ENCODE results near the gene TSC22D2. TPM values are rescaled to one million over a fixed set of nuclear protein-coding genes. Genes with fewer than 3 reads are reported as not detected.

Gene TSC22D2
- total RNA-seq, 4 donors from 2014 or later: 14.4 to 35.1 (median 21.2) TPM

DNA sequence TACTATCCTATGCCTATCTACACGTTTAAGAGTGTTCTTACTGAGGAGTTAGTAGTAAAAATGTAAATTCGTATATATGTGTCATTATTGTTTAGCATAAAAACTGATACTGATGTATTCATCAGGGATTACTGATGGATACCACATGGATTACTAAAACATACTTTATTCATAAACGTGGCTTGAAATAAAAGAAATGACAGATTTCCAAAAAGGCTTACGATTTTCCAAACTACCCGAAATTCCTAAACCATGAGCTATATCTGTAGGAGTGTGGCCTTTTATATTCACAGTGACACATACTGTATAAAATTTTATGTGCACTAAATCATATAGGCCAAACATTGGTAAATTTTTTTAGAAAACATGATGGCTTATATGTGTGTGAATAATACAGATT is 6.9 kb downstream of the TSC22D2 start:
- H3K9me3 ChIP-seq: no peaks in the 10 kb centered on the region
- intact Hi-C loops (cut with DNase I): loop anchor here (5.0 kb wide), 1 partner anchor 82 kb away; no protein-coding TSS in a partner anchor
- TF ChIP-seq CTCF (IDR thresholded peaks at IDR 0.05) (no peak), POLR2A (IDR thresholded peaks at IDR 0.05) (no peak)
- H3K36me3 ChIP-seq: no peaks in the 10 kb centered on the region
- H3K4me1 ChIP-seq: peaks cover 39 to 52% of the 10 kb centered on the region in 2 donors
- WGBS, 2 donors: 71 to 77% methylated on average over 5 of the region's 5 CpGs
- H3K27ac ChIP-seq: no peak overlapping the region
- no peak overlapping the region for H3K4me3 ChIP-seq (replicated peaks in 1 of 3)
- no peaks in the 10 kb centered on the region for H3K27me3 ChIP-seq
- no peak for DNase-seq

GRCh38 chr3:150419076-150419868 is 11.2 kb downstream of the TSC22D2 start:
- H3K36me3 ChIP-seq: no peaks in the 10 kb centered on the region
- H3K27ac ChIP-seq: no peak overlapping the region
- H3K9me3 ChIP-seq: no peaks in the 10 kb centered on the region
- no peak for DNase-seq
- no peaks in the 10 kb centered on the region for H3K27me3 ChIP-seq
- no peak overlapping the region for H3K4me3 ChIP-seq (replicated peaks in 1 of 3)
- intact Hi-C loops (cut with DNase I): no loop called here
- H3K4me1 ChIP-seq: peaks cover 44 to 59% of the 10 kb centered on the region in 2 donors
- TF ChIP-seq POLR2A (IDR thresholded peaks at IDR 0.05) (no peak), CTCF (IDR thresholded peaks at IDR 0.05) (no peak)
- 33 to 45% methylated on average over 1 of the region's 1 CpG for WGBS, 2 donors

DNA sequence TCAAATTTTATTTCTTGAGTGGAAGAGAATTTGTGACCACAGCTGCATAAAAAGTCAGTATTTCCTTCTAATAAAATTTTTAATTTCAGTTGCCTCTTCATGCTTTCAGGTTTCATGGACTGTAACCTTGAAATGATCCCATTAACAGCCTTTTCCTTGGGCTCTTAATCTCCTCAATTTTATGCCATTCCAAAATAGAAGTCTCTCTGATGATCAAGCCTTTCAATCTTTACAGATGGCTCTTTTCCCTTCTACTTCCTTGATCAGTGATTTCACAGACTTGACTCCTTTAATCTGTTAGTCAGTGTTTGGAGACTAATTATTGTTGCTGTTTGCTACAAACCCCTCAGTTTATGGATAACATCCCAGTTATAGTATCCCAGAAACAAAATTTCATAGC is 11.9 kb downstream of the TSC22D2 start:
- DNase-seq: no peak
- no peak for TF ChIP-seq POLR2A (IDR thresholded peaks at IDR 0.05)
- no peak for TF ChIP-seq CTCF (IDR thresholded peaks at IDR 0.05)
- Histone ChIP-seq H3K4me3 (replicated peaks in 1 of 3) (no peak overlapping the region), H3K4me1 (peaks cover 39 to 53% of the 10 kb centered on the region in 2 donors), H3K27ac (no peak overlapping the region), H3K27me3 (no peaks in the 10 kb centered on the region), H3K36me3 (no peaks in the 10 kb centered on the region), H3K9me3 (no peaks in the 10 kb centered on the region)
- intact Hi-C loops (cut with DNase I): no loop called here

DNA sequence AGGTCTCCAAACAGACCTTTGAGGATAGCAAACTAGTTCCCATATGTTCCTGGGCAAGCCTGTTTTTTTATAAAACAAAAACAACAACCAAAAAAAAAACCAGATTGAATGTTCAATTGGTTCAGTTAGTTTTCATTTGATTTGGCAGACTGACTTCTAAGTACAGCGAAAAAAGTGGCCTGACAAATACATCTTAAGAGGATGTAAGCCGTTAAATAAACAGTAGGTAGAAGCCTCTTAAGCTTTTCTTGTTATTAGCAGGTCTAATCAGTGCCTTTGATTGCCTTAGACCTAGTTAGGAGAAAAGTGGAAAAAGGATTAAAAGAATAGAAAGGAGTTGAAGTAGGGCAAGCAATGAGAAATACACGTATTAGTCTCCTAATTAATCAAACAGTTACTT is 13.2 kb downstream of the TSC22D2 start:
- H3K27me3 ChIP-seq: no peaks in the 10 kb centered on the region
- no peaks in the 10 kb centered on the region for H3K9me3 ChIP-seq
- 34 to 49% methylated on average over 3 of the region's 3 CpGs for WGBS, 2 donors
- no peak overlapping the region for H3K27ac ChIP-seq
- H3K36me3 ChIP-seq: no peaks in the 10 kb centered on the region
- no peak for DNase-seq
- intact Hi-C loops (cut with DNase I): no loop called here
- no peak overlapping the region for H3K4me3 ChIP-seq (replicated peaks in 1 of 3)
- TF ChIP-seq POLR2A (IDR thresholded peaks at IDR 0.05) (no peak), CTCF (IDR thresholded peaks at IDR 0.05) (no peak)
- H3K4me1 ChIP-seq: peaks cover 44 to 53% of the 10 kb centered on the region in 2 donors

GRCh38 chr3:150421799-150422548 is 13.9 kb downstream of the TSC22D2 start:
- WGBS, 2 donors: 81 to 82% methylated on average over 3 of the region's 3 CpGs
- Histone ChIP-seq H3K4me1 (peaks cover 44 to 48% of the 10 kb centered on the region in 2 donors), H3K27me3 (no peaks in the 10 kb centered on the region), H3K4me3 (replicated peaks in 1 of 3) (no peak overlapping the region), H3K36me3 (no peaks in the 10 kb centered on the region), H3K9me3 (no peaks in the 10 kb centered on the region), H3K27ac (no peak overlapping the region)
- TF ChIP-seq CTCF (IDR thresholded peaks at IDR 0.05) (no peak), POLR2A (IDR thresholded peaks at IDR 0.05) (no peak)
- intact Hi-C loops (cut with DNase I): no loop called here
- DNase-seq: no peak

Data from thyroid gland (tissue), 4 donors.